K562 (cell line): ENCODE measurements around the gene JUND. TPM values are rescaled to one million over a fixed set of nuclear protein-coding genes. Genes with fewer than 3 reads are reported as not detected.
A peak's percentile ranks its signal among the peaks of the same experiment; 100 is the strongest.

ENCODE experiments used
- ATF3 ChIP-seq, 2 experiments: fragments of 450-650 bp in 1 of 2; sonication (generic) in 1 of 2; formaldehyde crosslinking in 1 of 2; IDR thresholded peaks in 1 of 2; conservative IDR thresholded peaks in 1 of 2; 2 replicates each; pipeline versions ENCODE4 v1.6.1 to v1.8.1; 2016 to 2023; ENCODE audit warnings: mild to moderate bottlenecking in 2 of 2, moderate library complexity in 2 of 2, inconsistent platforms in 1 of 2, missing genetic modification reagents in 1 of 2
- CHD1 ChIP-seq: fragments of 200-600 bp; sonication (generic); IDR thresholded peaks from one replicate; pipeline ENCODE4 v1.6.1; 2012; ENCODE audit warnings: mild to moderate bottlenecking, moderate library complexity, low read length, inconsistent platforms
- DPF2 ChIP-seq: fragments of 450-650 bp; IDR thresholded peaks from 2 replicates; pipeline ENCODE4 v1.6.1; 2016
- FOXK2 ChIP-seq, 2 experiments: fragments of 450-650 bp; IDR thresholded peaks in 1 of 2; conservative IDR thresholded peaks in 1 of 2; 2 replicates each; pipeline ENCODE4 v1.6.1; 2016; ENCODE audit warnings: low read depth in 2 of 2, mild to moderate bottlenecking in 1 of 2
- MGA ChIP-seq: fragments of 450-650 bp; IDR thresholded peaks from 2 replicates; pipeline ENCODE4 v1.6.1; 2016; ENCODE audit warnings: mild to moderate bottlenecking, moderate library complexity
- NR3C1 ChIP-seq: sonication (generic); formaldehyde crosslinking; IDR thresholded peaks from 2 replicates; pipeline ENCODE4 v1.8.1; 2022; ENCODE audit warnings: missing genetic modification reagents
- PHF21A ChIP-seq: fragments of 450-650 bp; IDR thresholded peaks from 2 replicates; pipeline ENCODE4 v1.6.1; 2017; ENCODE audit warnings: low read depth, borderline replicate concordance
- SNRNP70 ChIP-seq: fragments of 200-400 bp; formaldehyde crosslinking; optimal IDR thresholded peaks from 2 replicates; pipeline ENCODE3; 2017; ENCODE audit warnings: low read depth, low read length
- STAT5B ChIP-seq: fragments of 250-450 bp; sonication (Bioruptor Pico); IDR thresholded peaks from 2 replicates; pipeline ENCODE4 v1.8.0; 2021; ENCODE audit warnings: mild to moderate bottlenecking, inconsistent platforms
- polyA plus RNA-seq, 8 experiments: library from polyadenylated mRNA; depleted of rRNA in 4 of 8; stranded (reverse) in 5 of 8; unstranded in 3 of 8; fragments of >200 nt; fragmentation: Nextera tagmentation in 2 of 8; fragmentation: Illumina TruSeq in 1 of 8; extraction: Ambion mirVana in 2 of 8; extraction: Trizol in 1 of 8; gene quantifications; 2 replicates each; pipeline versions ENCODE4 v1.2.1 to v1.2.3, GENCODE V29; 2011 to 2014; ENCODE audit warnings: inconsistent platforms in 1 of 8, missing spikeins in 1 of 8
- total RNA-seq, 7 experiments: library from RNA; depleted of rRNA in 6 of 7; stranded (reverse); fragments of >200 nt in 6 of 7; fragmentation: Illumina TruSeq in 2 of 7; extraction: Trizol in 2 of 7; gene quantifications; 2 replicates each; pipeline versions ENCODE4 v1.2.1 to v1.2.3, GENCODE V29; 2011 to 2021; ENCODE audit warnings: low replicate concordance in 1 of 7

Gene JUND
- total and polyA plus RNA-seq, 9 of the 15 experiments (the other 6 are each of a cell fraction or from before 2014, with no cell fraction given): 6.4 to 286 (median 42.3) TPM

GRCh38 chr19:18239303-18239702, 42.1 kb downstream of the JUND start (continued):
- TF ChIP-seq MGA: no peak
- no peak for TF ChIP-seq DPF2
- no peak for TF ChIP-seq PHF21A
- 0 out of 2 replicates have a peak, but pooled peaks have one; percentile 59 for TF ChIP-seq NR3C1 (CRISPR knock-in tag)
- no peak for TF ChIP-seq SNRNP70
- peak; percentile 77 to 88 for TF ChIP-seq FOXK2 (conservative IDR thresholded peaks at IDR 0.05 in 1 of 2, IDR thresholded peaks at IDR 0.05 in 1 of 2; ENCODE audit: low read depth in 2 of 2)
- no peak for TF ChIP-seq CHD1
- no peak for TF ChIP-seq STAT5B (CRISPR knock-in tag)
- TF ChIP-seq ATF3 (IDR thresholded peaks at IDR 0.05): no peak
- no peak for TF ChIP-seq ATF3 (CRISPR knock-in tag; conservative IDR thresholded peaks at IDR 0.05)
